GM10266 (cell line): ENCODE measurements around the gene DOK3.

Experiments used
- DNase-seq: peaks from one replicate; pipeline ENCODE4 v3.0.0; 2012; ENCODE audit errors: extremely low spot score
- CTCF ChIP-seq: IDR thresholded peaks from 2 replicates; pipeline ENCODE4 v1.5.1; 2012; ENCODE audit warnings: mild to moderate bottlenecking, low read depth; ENCODE audit not compliant: control insufficient read depth, insufficient read depth; ENCODE audit errors: missing control alignments

Gene DOK3

GRCh38 chr5:177472460-177473442, 36.9 kb downstream of the DOK3 start:
- DNase-seq, result peak; percentile 94
- peak; percentile 9 for TF ChIP-seq CTCF

GRCh38 chr5:177471610-177472356, 37.8 kb downstream of the DOK3 start:
- TF ChIP-seq CTCF, result no peak
- no peak for DNase-seq

GRCh38 chr5:177470759-177471536, 38.7 kb downstream of the DOK3 start:
- no peak for TF ChIP-seq CTCF

GRCh38 chr5:177469750-177470525, 39.7 kb downstream of the DOK3 start:
- DNase-seq, result no peak
- TF ChIP-seq CTCF, result no peak

More at GRCh38 chr5:177470759-177471536, 38.7 kb downstream of the DOK3 start:
- DNase-seq, result no peak

GRCh38 chr5:177468685-177469628, 40.7 kb downstream of the DOK3 start:
- DNase-seq, result no peak

More at GRCh38 chr5:177468685-177469628, 40.7 kb downstream of the DOK3 start:
- TF ChIP-seq CTCF, result no peak
